UCSD-AML1 (cell line): ENCODE results near the gene ARID3A.

ENCODE experiments used
- DNase-seq: peaks from one replicate; lab custom pipeline; 2025; ENCODE audit not compliant: unreplicated experiment; lab: John Stamatoyannopoulos, UW

ARID3A gene

GRCh38 chr19:984165-984967, 58.5 kb downstream of the ARID3A start, which contains the start of gene WDR18:
Gene WDR18, plus strand, starts transcription at chr19:984345. Its CDS starts 9 bp downstream, at chr19:984354.
- DNase-seq = peak; percentile 92

GRCh38 chr19:986083-986482, 60.2 kb downstream of the ARID3A start:
- no peak for DNase-seq

- DNase-seq = no peak
Measured at GRCh38 chr19:988081-988480, 62.2 kb downstream of the ARID3A start.

GRCh38 chr19:988510-988909, 62.7 kb downstream of the ARID3A start:
- DNase-seq = no peak

- DNase-seq = no peak
Measured at GRCh38 chr19:989381-990081, 63.7 kb downstream of the ARID3A start.

GRCh38 chr19:990119-990571, 64.3 kb downstream of the ARID3A start:
- DNase-seq = no peak

GRCh38 chr19:990746-991145, 64.9 kb downstream of the ARID3A start:
- no peak for DNase-seq

GRCh38 chr19:991174-991931, 65.5 kb downstream of the ARID3A start:
- peak; percentile 55 for DNase-seq

- no peak for DNase-seq
Measured at GRCh38 chr19:991932-992669, 66.3 kb downstream of the ARID3A start.

- no peak for DNase-seq
Measured at GRCh38 chr19:992670-993055, 66.8 kb downstream of the ARID3A start.

GRCh38 chr19:993361-993830, 67.6 kb downstream of the ARID3A start:
- no peak for DNase-seq

- DNase-seq = no peak
Measured at GRCh38 chr19:993831-994393, 68.1 kb downstream of the ARID3A start.

- DNase-seq = no peak
Measured at GRCh38 chr19:994516-994915, 68.7 kb downstream of the ARID3A start.

GRCh38 chr19:995051-995827, 69.4 kb downstream of the ARID3A start:
- DNase-seq = no peak

GRCh38 chr19:996051-996838, 70.4 kb downstream of the ARID3A start:
- DNase-seq = no peak

- DNase-seq = no peak
Measured at GRCh38 chr19:998064-998463, 72.2 kb downstream of the ARID3A start.

GRCh38 chr19:999379-999719, 73.5 kb downstream of the ARID3A start:
- no peak for DNase-seq

GRCh38 chr19:1000095-1000494, 74.3 kb downstream of the ARID3A start, which contains the start of gene GRIN3B:
Gene GRIN3B, plus strand, starts transcription at chr19:1000419. Its CDS starts 19 bp downstream, at chr19:1000438.
- peak; percentile 58 for DNase-seq
